Peyer's patch (tissue), 4 donors: ENCODE measurements around the gene URB2. TPM values are rescaled to one million over a fixed set of nuclear protein-coding genes. Genes with fewer than 3 reads are reported as not detected.

Source experiments
- DNase-seq, 3 donors: peaks; one replicate each; pipeline ENCODE4 v3.0.0-alpha.2; 2017 to 2019
- H3K27ac ChIP-seq, 4 donors: fragments of 200-600 bp; sonication (generic); one replicate each; pipeline ENCODE4 v1.5.1; 2016 to 2019
- H3K27me3 ChIP-seq, 2 donors: fragments of 200-600 bp; sonication (generic); one replicate each; pipeline ENCODE4 v1.5.1; 2019
- H3K36me3 ChIP-seq, 3 donors: fragments of 200-600 bp; sonication (generic); one replicate each; pipeline ENCODE4 v1.5.1; 2016 to 2019
- H3K4me1 ChIP-seq, 4 donors: fragments of 200-600 bp; sonication (generic); one replicate each; pipeline ENCODE4 v1.5.1; 2016 to 2019
- H3K4me3 ChIP-seq, 4 donors: fragments of 200-600 bp; sonication (generic); 1 replicate in 3 of 4; 2 replicates in 1 of 4; pipeline ENCODE4 v1.5.1; 2016 to 2019; ENCODE audit warnings: mild to moderate bottlenecking in 1 of 4
- H3K9me3 ChIP-seq, 4 donors: fragments of 200-600 bp; sonication (generic); one replicate each; pipeline ENCODE4 v1.5.1; 2016 to 2019; ENCODE audit warnings: mild to moderate bottlenecking in 1 of 4
- POLR2A ChIP-seq, 2 donors: fragments of 450-650 bp; IDR thresholded peaks; one replicate each; pipeline ENCODE4 v1.5.1; 2017; ENCODE audit warnings: antibody characterized with exemption in 2 of 2, mild to moderate bottlenecking in 2 of 2, moderate library complexity in 2 of 2
- total RNA-seq, 4 donors: library from RNA; depleted of rRNA; stranded (reverse); fragments of >200 nt; gene quantifications; one replicate each; pipeline ENCODE4 v1.1.0, GENCODE V29; 2016
- TF ChIP-seq, protein P1 (sequence below), 6 experiments: fragments of 450-650 bp in 4 of 6; fragments of 200-600 bp in 2 of 6; sonication (generic) in 1 of 6; IDR thresholded peaks; one replicate each; pipeline ENCODE4 v1.5.1; 2017 to 2019; ENCODE audit warnings: antibody characterized with exemption in 6 of 6, mild to moderate bottlenecking in 3 of 6, moderate library complexity in 1 of 6

URB2 gene
- total RNA-seq, 4 donors from 2014 or later = 3.7 to 10.7 (median 8.3) TPM

DNA sequence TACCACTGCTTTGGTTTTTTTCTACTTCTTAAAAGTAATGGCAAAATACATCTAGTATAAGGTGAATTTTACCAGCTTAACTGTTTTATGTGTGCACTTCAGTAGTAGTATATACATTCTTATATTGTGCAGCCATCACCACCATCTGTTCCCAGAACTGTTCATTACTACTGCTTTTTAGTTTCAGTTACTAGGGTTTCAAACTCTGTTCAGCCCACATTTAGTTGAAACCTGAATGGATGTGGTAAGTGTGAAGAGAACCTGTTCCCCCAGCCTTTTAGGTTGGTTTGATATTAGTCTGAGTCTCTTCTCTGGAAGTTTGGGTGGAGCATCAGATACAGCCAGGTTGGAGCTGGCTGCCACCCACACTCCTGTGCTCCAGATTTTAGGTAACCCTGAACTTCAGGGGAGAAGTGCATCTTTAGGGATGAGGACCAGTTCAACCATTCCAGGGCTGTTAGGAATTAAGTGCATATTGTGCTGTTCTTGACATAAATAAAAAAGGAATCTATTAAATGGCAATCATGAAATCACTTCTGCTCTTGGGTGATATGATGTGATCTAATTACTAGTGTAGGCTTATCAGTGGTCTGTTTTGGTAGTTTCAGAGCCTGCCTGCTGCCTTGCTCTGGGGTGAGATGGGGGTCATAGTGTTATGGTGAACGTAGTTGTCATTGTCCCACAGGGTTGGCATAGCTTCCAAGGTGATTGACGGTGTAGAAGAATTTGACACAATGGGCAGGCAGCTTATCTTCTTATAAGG is 32.1 kb downstream of the URB2 start:
- no peak overlapping the region for H3K27ac ChIP-seq
- no peaks in the 10 kb centered on the region for H3K27me3 ChIP-seq
- H3K4me1 ChIP-seq = no peaks in the 10 kb centered on the region
- H3K4me3 ChIP-seq = no peak overlapping the region
- no peak for TF ChIP-seq POLR2A (IDR thresholded peaks at IDR 0.05)
- TF ChIP-seq, protein P1, sequence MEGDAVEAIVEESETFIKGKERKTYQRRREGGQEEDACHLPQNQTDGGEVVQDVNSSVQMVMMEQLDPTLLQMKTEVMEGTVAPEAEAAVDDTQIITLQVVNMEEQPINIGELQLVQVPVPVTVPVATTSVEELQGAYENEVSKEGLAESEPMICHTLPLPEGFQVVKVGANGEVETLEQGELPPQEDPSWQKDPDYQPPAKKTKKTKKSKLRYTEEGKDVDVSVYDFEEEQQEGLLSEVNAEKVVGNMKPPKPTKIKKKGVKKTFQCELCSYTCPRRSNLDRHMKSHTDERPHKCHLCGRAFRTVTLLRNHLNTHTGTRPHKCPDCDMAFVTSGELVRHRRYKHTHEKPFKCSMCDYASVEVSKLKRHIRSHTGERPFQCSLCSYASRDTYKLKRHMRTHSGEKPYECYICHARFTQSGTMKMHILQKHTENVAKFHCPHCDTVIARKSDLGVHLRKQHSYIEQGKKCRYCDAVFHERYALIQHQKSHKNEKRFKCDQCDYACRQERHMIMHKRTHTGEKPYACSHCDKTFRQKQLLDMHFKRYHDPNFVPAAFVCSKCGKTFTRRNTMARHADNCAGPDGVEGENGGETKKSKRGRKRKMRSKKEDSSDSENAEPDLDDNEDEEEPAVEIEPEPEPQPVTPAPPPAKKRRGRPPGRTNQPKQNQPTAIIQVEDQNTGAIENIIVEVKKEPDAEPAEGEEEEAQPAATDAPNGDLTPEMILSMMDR (IDR thresholded peaks at IDR 0.05) = no peak
- H3K36me3 ChIP-seq = peaks cover 0 to 19% (median 0%) of the 10 kb centered on the region in 3 donors
- no peak for DNase-seq
- H3K9me3 ChIP-seq = no peaks in the 10 kb centered on the region

DNA sequence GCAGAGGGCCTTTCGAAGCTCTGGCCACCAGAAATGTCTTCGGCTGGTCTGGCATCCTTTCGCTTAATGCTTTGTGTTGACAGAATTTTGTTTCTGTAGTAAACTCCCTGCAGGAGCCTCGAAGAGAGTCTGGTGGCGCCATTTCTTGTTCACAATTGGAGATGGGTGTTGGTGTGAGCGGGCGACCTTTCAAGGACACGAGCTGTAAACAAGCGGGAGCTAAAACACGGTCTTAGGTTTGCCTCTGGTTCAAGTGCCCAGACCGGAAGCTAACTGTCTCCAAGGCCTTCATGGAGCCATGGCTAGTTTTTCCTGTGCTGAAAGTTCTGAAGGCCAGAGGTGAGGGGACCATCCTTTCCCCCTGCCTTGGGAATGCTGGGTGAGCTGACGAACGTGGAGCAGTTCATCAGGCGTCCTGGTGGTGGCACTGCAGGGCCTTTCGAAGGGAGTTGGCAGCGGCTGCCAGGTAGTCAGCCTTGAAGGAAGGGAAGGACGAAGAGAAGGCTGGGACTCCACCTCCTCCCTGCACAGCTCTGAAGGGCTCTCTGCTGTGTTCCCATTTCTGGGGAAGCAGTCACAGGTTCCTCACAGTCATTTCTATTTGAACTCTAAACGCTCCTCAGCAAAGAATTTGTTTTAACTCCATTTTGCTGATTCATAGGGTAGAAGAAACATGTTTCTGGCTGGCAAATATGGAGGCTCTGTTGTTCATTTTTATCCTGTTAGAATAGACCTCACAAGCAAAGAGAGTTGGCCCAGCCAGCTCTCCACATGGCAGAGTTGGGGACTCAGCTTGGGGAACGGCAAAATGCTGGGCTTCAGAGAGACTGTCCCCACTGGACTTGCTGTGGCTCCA is 35.2 kb downstream of the URB2 start:
- TF ChIP-seq, protein P1 (IDR thresholded peaks at IDR 0.05) = peak; percentile 69 to 93 (median 92)
- no peak for TF ChIP-seq POLR2A (IDR thresholded peaks at IDR 0.05)
- H3K36me3 ChIP-seq = peaks cover 0 to 11% (median 0%) of the 10 kb centered on the region in 3 donors
- no peaks in the 10 kb centered on the region for H3K9me3 ChIP-seq
- H3K4me3 ChIP-seq = no peak overlapping the region
- peaks cover 0 to 5% (median 4%) of the 10 kb centered on the region in 4 donors for H3K4me1 ChIP-seq
- H3K27me3 ChIP-seq = no peaks in the 10 kb centered on the region
- H3K27ac ChIP-seq = no peak overlapping the region
- DNase-seq = peak; percentile 69 to 92 (median 87)

DNA sequence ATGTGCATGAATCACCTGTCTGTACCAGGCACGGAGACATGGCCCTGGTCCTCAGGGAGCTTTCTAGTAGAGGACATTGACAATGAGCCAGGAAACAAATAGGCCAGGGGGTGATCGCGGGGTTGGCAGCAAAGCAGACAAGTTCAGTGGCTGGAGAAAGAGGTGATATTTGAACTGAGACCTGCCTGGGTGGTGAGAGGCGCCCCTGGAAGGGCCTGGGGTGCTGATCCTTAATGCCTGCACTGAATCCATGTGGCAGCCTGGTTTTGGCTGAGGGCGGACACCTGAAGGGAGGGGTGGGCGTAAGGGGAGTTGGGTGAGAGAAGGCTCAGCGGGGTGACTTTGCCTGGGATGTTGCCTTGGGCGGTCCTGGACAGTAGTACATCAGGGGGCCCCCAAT is 35.9 kb downstream of the URB2 start:
- H3K36me3 ChIP-seq = peaks cover 0 to 11% (median 0%) of the 10 kb centered on the region in 3 donors
- TF ChIP-seq POLR2A (IDR thresholded peaks at IDR 0.05) = no peak
- TF ChIP-seq, protein P1 (IDR thresholded peaks at IDR 0.05) = no peak
- peaks cover 0 to 5% (median 4%) of the 10 kb centered on the region in 4 donors for H3K4me1 ChIP-seq
- H3K27ac ChIP-seq = no peak overlapping the region
- H3K4me3 ChIP-seq = no peak overlapping the region
- H3K27me3 ChIP-seq = no peaks in the 10 kb centered on the region
- H3K9me3 ChIP-seq = no peaks in the 10 kb centered on the region
- no peak for DNase-seq

DNA sequence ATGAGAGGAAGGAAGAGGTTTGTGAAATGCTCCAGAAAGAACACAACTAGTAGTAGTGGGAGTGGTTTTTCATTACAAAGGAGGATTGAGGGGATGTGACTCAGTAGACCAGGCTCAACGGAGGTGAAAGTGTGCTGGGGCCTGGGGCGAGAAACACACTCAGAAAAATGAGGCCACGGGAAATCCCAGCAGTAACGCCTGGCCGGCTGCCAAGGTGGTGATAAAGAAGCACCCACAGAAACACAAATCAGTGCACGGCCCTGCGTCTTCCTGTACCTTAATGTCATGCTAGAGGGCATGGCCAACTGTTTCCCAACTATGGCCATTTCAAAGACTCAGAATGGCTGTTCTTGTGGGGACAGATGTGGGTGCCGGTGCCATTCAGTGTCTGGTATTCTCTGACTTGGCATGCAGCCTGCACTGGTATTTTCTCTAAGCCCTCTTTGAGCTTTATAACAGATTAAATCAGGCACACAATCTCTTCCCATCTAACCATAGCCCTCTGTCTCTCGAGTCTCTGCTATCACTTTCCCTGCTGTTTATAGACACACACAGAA is 38.2 kb downstream of the URB2 start:
- H3K27ac ChIP-seq = no peak overlapping the region
- TF ChIP-seq, protein P1 (IDR thresholded peaks at IDR 0.05) = no peak
- no peak overlapping the region for H3K4me3 ChIP-seq
- no peaks in the 10 kb centered on the region for H3K27me3 ChIP-seq
- no peaks in the 10 kb centered on the region for H3K9me3 ChIP-seq
- peaks cover 0 to 5% (median 4%) of the 10 kb centered on the region in 4 donors for H3K4me1 ChIP-seq
- peaks cover 0 to 7% (median 0%) of the 10 kb centered on the region in 3 donors for H3K36me3 ChIP-seq
- peak in 2 of 3 donors; percentile 67 to 84 for DNase-seq

DNA sequence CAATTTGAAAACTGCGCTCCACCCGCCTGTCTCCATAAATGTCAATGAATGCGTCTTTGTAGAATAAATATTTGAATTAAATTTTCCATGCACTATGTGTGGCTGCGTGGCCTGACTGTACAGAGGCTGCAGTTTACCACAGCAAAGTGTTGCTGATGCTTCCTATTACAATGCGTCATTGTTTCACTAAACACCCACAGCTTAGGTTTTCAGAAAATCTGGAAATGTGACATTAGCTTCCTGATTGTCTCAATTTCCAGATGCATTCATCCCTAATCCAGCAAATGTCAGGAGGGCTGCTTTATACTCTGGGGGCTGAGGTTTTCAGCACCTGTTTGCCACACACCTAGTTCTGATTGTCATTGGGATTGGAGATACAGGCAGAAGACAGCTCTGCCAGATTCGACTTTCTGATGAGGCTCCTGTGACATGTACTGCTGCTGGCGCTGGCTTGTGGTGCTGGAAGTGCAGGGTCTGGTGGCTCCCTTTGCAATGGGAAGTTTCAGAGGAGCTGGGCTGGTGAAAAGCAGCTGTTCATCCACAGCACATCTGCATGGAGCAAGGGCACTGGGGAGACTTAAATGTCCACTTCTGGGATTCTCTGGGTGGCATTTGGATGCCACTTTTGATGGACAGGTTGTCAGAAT is 40.0 kb downstream of the URB2 start:
- Histone ChIP-seq H3K4me3 (no peak overlapping the region), H3K27ac (no peak overlapping the region), H3K36me3 (no peaks in the 10 kb centered on the region), H3K27me3 (no peaks in the 10 kb centered on the region), H3K9me3 (no peaks in the 10 kb centered on the region), H3K4me1 (peaks cover 0 to 5% (median 4%) of the 10 kb centered on the region in 4 donors)
- no peak for TF ChIP-seq POLR2A (IDR thresholded peaks at IDR 0.05)
- TF ChIP-seq, protein P1 (IDR thresholded peaks at IDR 0.05) = no peak
- DNase-seq = no peak
